Gastrocnemius medialis (tissue), 4 donors: ENCODE measurements around the gene TIAM2. TPM values are rescaled to one million over a fixed set of nuclear protein-coding genes. Genes with fewer than 3 reads are reported as not detected.
"Not testable (repeated sequence)": the region's sequence is repeated elsewhere in the genome, so short reads cannot be mapped to it uniquely, and the experiment has no call there.

Experiments
- ATAC-seq, 2 donors: fragments of 150-250 bp; one replicate each; pipeline ENCODE4 v1.9.1; 2016
- DNase-seq, 2 donors: peaks; one replicate each; pipeline ENCODE4 v3.0.0-alpha.2; 2019
- H3K27ac ChIP-seq, 4 donors: fragments of 200-600 bp; sonication (generic); 1 replicate in 1 of 4; 2 replicates in 3 of 4; pipeline ENCODE4 v1.5.1; 2016 to 2018; ENCODE audit warnings: mild to moderate bottlenecking in 2 of 4, moderate library complexity in 1 of 4
- H3K27me3 ChIP-seq, 3 donors: fragments of 200-600 bp; sonication (generic) in 2 of 3; 1 replicate in 1 of 3; 2 replicates in 2 of 3; pipeline versions ENCODE4 v1.5.1 to v1.6.0; 2016 to 2019; ENCODE audit warnings: mild to moderate bottlenecking in 1 of 3, moderate library complexity in 1 of 3
- H3K36me3 ChIP-seq, 2 donors: fragments of 200-600 bp; sonication (generic) in 1 of 2; one replicate each; pipeline ENCODE4 v1.5.1; 2017 to 2018
- H3K4me1 ChIP-seq, 2 donors: fragments of 200-600 bp; sonication (generic) in 1 of 2; one replicate each; pipeline ENCODE4 v1.5.1; 2016 to 2017; ENCODE audit warnings: mild to moderate bottlenecking in 2 of 2
- H3K4me3 ChIP-seq, 4 donors: fragments of 200-600 bp; sonication (generic) in 3 of 4; 1 replicate in 1 of 4; 2 replicates in 3 of 4; pipeline ENCODE4 v1.5.1; 2016 to 2019; ENCODE audit warnings: mild to moderate bottlenecking in 2 of 4
- H3K9me3 ChIP-seq, 3 donors: fragments of 200-600 bp; sonication (generic) in 2 of 3; 1 replicate in 1 of 3; 2 replicates in 2 of 3; pipeline ENCODE4 v1.5.1; 2016 to 2019
- CTCF ChIP-seq, 5 experiments: fragments of 450-650 bp in 3 of 5; fragments of 200-600 bp in 2 of 5; sonication (generic) in 2 of 5; IDR thresholded peaks in 4 of 5; conservative IDR thresholded peaks in 1 of 5; 1 replicate in 4 of 5; 2 replicates in 1 of 5; pipeline ENCODE4 v1.5.1; 2016 to 2019; ENCODE audit warnings: antibody characterized with exemption in 5 of 5, mild to moderate bottlenecking in 3 of 5, moderate library complexity in 3 of 5
- POLR2A ChIP-seq, 2 donors: fragments of 450-650 bp; IDR thresholded peaks; one replicate each; pipeline ENCODE4 v1.6.1; 2017; ENCODE audit warnings: antibody characterized with exemption in 2 of 2, mild to moderate bottlenecking in 2 of 2, moderate library complexity in 2 of 2
- in situ Hi-C, 4 donors: fragments of 200-750 bp; cut with MboI; loops; one replicate each; pipeline versions ENCODE4 v1.15.0 to v1.8.0; 2017; ENCODE audit warnings: low sequenced_read_pairs in 4 of 4
- intact Hi-C: fragments of 100-400 bp; cut with DNase I; formaldehyde crosslinking; loops from one replicate; pipeline ENCODE4 v1.15.1; 2023; ENCODE audit warnings: low total_unique reads
- total RNA-seq, 4 donors: library from RNA; depleted of rRNA; stranded (reverse); fragments of >200 nt; gene quantifications; one replicate each; pipeline versions ENCODE4 v1.1.0 to v1.2.3, GENCODE V29; 2016

TIAM2 gene
- total RNA-seq, 4 donors from 2014 or later, result 4.4 to 18.8 (median 13.6) TPM

GRCh38 chr6:155177363-155177961, 182.3 kb downstream of the TIAM2 start:
- H3K27ac ChIP-seq, result no peak overlapping the region
- H3K4me1 ChIP-seq, result no peaks in the 10 kb centered on the region
- H3K36me3 ChIP-seq, result no peaks in the 10 kb centered on the region
- no peak for DNase-seq
- H3K27me3 ChIP-seq, result no peaks in the 10 kb centered on the region
- ATAC-seq, result no peak
- no peak overlapping the region for H3K4me3 ChIP-seq
- in situ Hi-C loops, result loop anchor here (5.0 to 10.0 kb wide), 6 partner anchors 67 to 503 kb away; no protein-coding TSS in a partner anchor
- intact Hi-C loops, result loop anchor here (1.0 to 5.0 kb wide), 3 partner anchors 71 to 355 kb away; no protein-coding TSS in a partner anchor
- no peaks in the 10 kb centered on the region for H3K9me3 ChIP-seq
- no peak for TF ChIP-seq POLR2A (IDR thresholded peaks at IDR 0.05)
- TF ChIP-seq CTCF (IDR thresholded peaks at IDR 0.05 in 4 of 5, conservative IDR thresholded peaks at IDR 0.05 in 1 of 5), result peak; percentile 46 to 70 (median 62)

GRCh38 chr6:155181498-155181897, 186.4 kb downstream of the TIAM2 start:
- ATAC-seq, result no peak
- H3K36me3 ChIP-seq, result no peaks in the 10 kb centered on the region
- H3K4me1 ChIP-seq, result no peaks in the 10 kb centered on the region
- intact Hi-C loops (no loop called here), in situ Hi-C loops (no loop called here)
- H3K9me3 ChIP-seq, result no peaks in the 10 kb centered on the region
- no peak for TF ChIP-seq POLR2A (IDR thresholded peaks at IDR 0.05)
- no peaks in the 10 kb centered on the region for H3K27me3 ChIP-seq
- DNase-seq, result no peak
- H3K27ac ChIP-seq, result no peak overlapping the region
- H3K4me3 ChIP-seq, result no peak overlapping the region

- no peak for ATAC-seq
- H3K9me3 ChIP-seq, result no peaks in the 10 kb centered on the region
- H3K4me1 ChIP-seq, result no peaks in the 10 kb centered on the region
- no peak overlapping the region for H3K27ac ChIP-seq
- no peaks in the 10 kb centered on the region for H3K27me3 ChIP-seq
- no peak for DNase-seq
- no peak overlapping the region for H3K4me3 ChIP-seq
- in situ Hi-C loops (no loop called here), intact Hi-C loops (no loop called here)
- TF ChIP-seq POLR2A (IDR thresholded peaks at IDR 0.05) (no peak), CTCF (IDR thresholded peaks at IDR 0.05 in 4 of 5, conservative IDR thresholded peaks at IDR 0.05 in 1 of 5) (no peak)
- no peaks in the 10 kb centered on the region for H3K36me3 ChIP-seq
Measured at GRCh38 chr6:155182103-155182502, 187.0 kb downstream of the TIAM2 start.

- in situ Hi-C loops (no loop called here), intact Hi-C loops (no loop called here)
- no peak for DNase-seq
- no peaks in the 10 kb centered on the region for H3K9me3 ChIP-seq
- TF ChIP-seq CTCF (IDR thresholded peaks at IDR 0.05 in 4 of 5, conservative IDR thresholded peaks at IDR 0.05 in 1 of 5) (no peak), POLR2A (IDR thresholded peaks at IDR 0.05) (no peak)
- peaks cover 0 to under 1% of the 10 kb centered on the region in 2 donors for H3K4me1 ChIP-seq
- no peak overlapping the region for H3K27ac ChIP-seq
- no peaks in the 10 kb centered on the region for H3K27me3 ChIP-seq
- no peak for ATAC-seq
- H3K4me3 ChIP-seq, result no peak overlapping the region
- no peaks in the 10 kb centered on the region for H3K36me3 ChIP-seq
Measured at GRCh38 chr6:155183095-155183494, 188.0 kb downstream of the TIAM2 start.

GRCh38 chr6:155185041-155185440, 189.9 kb downstream of the TIAM2 start:
- H3K9me3 ChIP-seq, DNase-seq, in situ Hi-C loops, H3K4me3 ChIP-seq, H3K27me3 ChIP-seq, ATAC-seq, H3K27ac ChIP-seq, intact Hi-C loops, H3K36me3 ChIP-seq: not testable (repeated sequence)
- H3K4me1 ChIP-seq, result peaks cover 11 to 14% of the 10 kb centered on the region in 2 donors

GRCh38 chr6:155185544-155185943, 190.4 kb downstream of the TIAM2 start:
- no peaks in the 10 kb centered on the region for H3K36me3 ChIP-seq
- ATAC-seq (no peak), DNase-seq (no peak)
- H3K27me3 ChIP-seq, result no peaks in the 10 kb centered on the region
- intact Hi-C loops (no loop called here), in situ Hi-C loops (no loop called here)
- no peaks in the 10 kb centered on the region for H3K9me3 ChIP-seq
- H3K27ac ChIP-seq, result no peak overlapping the region
- TF ChIP-seq CTCF (IDR thresholded peaks at IDR 0.05 in 4 of 5, conservative IDR thresholded peaks at IDR 0.05 in 1 of 5) (no peak), POLR2A (IDR thresholded peaks at IDR 0.05) (no peak)
- no peak overlapping the region for H3K4me3 ChIP-seq
- H3K4me1 ChIP-seq, result peaks cover 11 to 14% of the 10 kb centered on the region in 2 donors
